IPS-20b (cell line): ENCODE data around the gene ODAM.

Source experiments
- H3K27ac ChIP-seq: one replicate; pipeline ENCODE4 v1.5.1; 2013; ENCODE audit warnings: low read length
- H3K27me3 ChIP-seq: 2 replicates; pipeline ENCODE4 v1.6.1; 2013; ENCODE audit warnings: mild to moderate bottlenecking, low read length, inconsistent platforms; ENCODE audit not compliant: insufficient read depth
- H3K36me3 ChIP-seq: 2 replicates; pipeline ENCODE4 v1.6.1; 2013; ENCODE audit warnings: low read depth, mild to moderate bottlenecking, inconsistent platforms, low read length, moderate library complexity; ENCODE audit not compliant: insufficient read depth
- H3K4me1 ChIP-seq: 2 replicates; pipeline ENCODE4 v1.6.1; 2013; ENCODE audit warnings: mild to moderate bottlenecking, control low read depth, inconsistent platforms, low read length, moderate library complexity; ENCODE audit not compliant: insufficient read depth
- H3K4me3 ChIP-seq: 2 replicates; pipeline ENCODE4 v1.5.1; 2013; ENCODE audit warnings: mild to moderate bottlenecking, low read length, inconsistent platforms
- H3K9ac ChIP-seq: 2 replicates; pipeline ENCODE4 v1.6.1; 2013; ENCODE audit warnings: low read depth, mild to moderate bottlenecking, inconsistent platforms, low read length, moderate library complexity
- H3K9me3 ChIP-seq: 2 replicates; pipeline ENCODE4 v1.6.1; 2013; ENCODE audit warnings: mild to moderate bottlenecking, low read depth, low read length, inconsistent platforms; ENCODE audit not compliant: insufficient read depth

The ODAM gene

GRCh38 chr4:70195425-70195824, at the start of gene ODAM:
Gene ODAM, plus strand, starts transcription at chr4:70195725. Its CDS starts 819 bp downstream, at chr4:70196544.
- no peaks in the 10 kb centered on the region for H3K36me3 ChIP-seq
- H3K27me3 ChIP-seq = no peaks in the 10 kb centered on the region
- H3K27ac ChIP-seq = no peak within 1 kb of the TSS
- H3K4me1 ChIP-seq = peaks cover 3% of the 10 kb centered on the region; the same call in 1 of the 2 replicates
- H3K9ac ChIP-seq = no peak within 1 kb of the TSS
- no peaks in the 10 kb centered on the region for H3K9me3 ChIP-seq
- H3K4me3 ChIP-seq = no peak within 1 kb of the TSS

- H3K9ac ChIP-seq = no peak overlapping the region
- no peak overlapping the region for H3K4me3 ChIP-seq
- no peak overlapping the region for H3K27ac ChIP-seq
- no peaks in the 10 kb centered on the region for H3K36me3 ChIP-seq
- no peaks in the 10 kb centered on the region for H3K9me3 ChIP-seq
- no peaks in the 10 kb centered on the region for H3K27me3 ChIP-seq
- H3K4me1 ChIP-seq = no peaks in the 10 kb centered on the region
Measured at GRCh38 chr4:70151271-70151670, 44.3 kb upstream of the ODAM start.

- H3K9ac ChIP-seq = no peak overlapping the region
- no peaks in the 10 kb centered on the region for H3K9me3 ChIP-seq
- H3K4me1 ChIP-seq = no peaks in the 10 kb centered on the region
- no peaks in the 10 kb centered on the region for H3K36me3 ChIP-seq
- no peak overlapping the region for H3K27ac ChIP-seq
- H3K4me3 ChIP-seq = no peak overlapping the region
- H3K27me3 ChIP-seq = no peaks in the 10 kb centered on the region
Measured at GRCh38 chr4:70152088-70152487, 43.4 kb upstream of the ODAM start.

- no peaks in the 10 kb centered on the region for H3K4me1 ChIP-seq
- no peak within 1 kb of the TSS for H3K4me3 ChIP-seq
- no peaks in the 10 kb centered on the region for H3K9me3 ChIP-seq
- no peaks in the 10 kb centered on the region for H3K36me3 ChIP-seq
- H3K27me3 ChIP-seq = no peaks in the 10 kb centered on the region
- no peak within 1 kb of the TSS for H3K27ac ChIP-seq
- no peak within 1 kb of the TSS for H3K9ac ChIP-seq
Measured at GRCh38 chr4:70153937-70154336, 41.6 kb upstream of the ODAM start, which contains the start of gene PRR27. Gene PRR27, plus strand, starts transcription at chr4:70154237. Its CDS starts 139 bp downstream, at chr4:70154376.

GRCh38 chr4:70158576-70158975, 36.9 kb upstream of the ODAM start:
- Histone ChIP-seq H3K9me3 (no peaks in the 10 kb centered on the region), H3K27ac (no peak overlapping the region)

GRCh38 chr4:70177090-70177489, 18.4 kb upstream of the ODAM start:
- Histone ChIP-seq H3K27me3 (no peaks in the 10 kb centered on the region), H3K4me1 (no peaks in the 10 kb centered on the region), H3K9ac (no peak overlapping the region), H3K4me3 (no peak overlapping the region), H3K27ac (no peak overlapping the region), H3K9me3 (no peaks in the 10 kb centered on the region), H3K36me3 (no peaks in the 10 kb centered on the region)

More at GRCh38 chr4:70158576-70158975, 36.9 kb upstream of the ODAM start:
- no peak overlapping the region for H3K4me3 ChIP-seq
- H3K4me1 ChIP-seq = no peaks in the 10 kb centered on the region
- no peaks in the 10 kb centered on the region for H3K36me3 ChIP-seq
- H3K27me3 ChIP-seq = no peaks in the 10 kb centered on the region
- H3K9ac ChIP-seq = no peak overlapping the region

- Histone ChIP-seq H3K4me1 (no peaks in the 10 kb centered on the region), H3K9ac (no peak overlapping the region), H3K4me3 (no peak overlapping the region), H3K36me3 (no peaks in the 10 kb centered on the region), H3K9me3 (no peaks in the 10 kb centered on the region), H3K27ac (no peak overlapping the region), H3K27me3 (no peaks in the 10 kb centered on the region)
Measured at GRCh38 chr4:70178075-70178660, 17.4 kb upstream of the ODAM start.

- Histone ChIP-seq H3K4me1 (no peaks in the 10 kb centered on the region), H3K9me3 (no peaks in the 10 kb centered on the region), H3K27me3 (no peaks in the 10 kb centered on the region), H3K36me3 (no peaks in the 10 kb centered on the region), H3K4me3 (no peak overlapping the region), H3K27ac (no peak overlapping the region), H3K9ac (no peak overlapping the region)
Measured at GRCh38 chr4:70179811-70180210, 15.7 kb upstream of the ODAM start.

GRCh38 chr4:70181864-70182263, 13.7 kb upstream of the ODAM start:
- Histone ChIP-seq H3K9ac (no peak overlapping the region), H3K9me3 (no peaks in the 10 kb centered on the region), H3K4me1 (no peaks in the 10 kb centered on the region), H3K27me3 (no peaks in the 10 kb centered on the region), H3K4me3 (no peak overlapping the region), H3K36me3 (no peaks in the 10 kb centered on the region), H3K27ac (no peak overlapping the region)

GRCh38 chr4:70182517-70183167, 12.9 kb upstream of the ODAM start:
- H3K4me1 ChIP-seq = no peaks in the 10 kb centered on the region
- no peaks in the 10 kb centered on the region for H3K9me3 ChIP-seq
- no peaks in the 10 kb centered on the region for H3K36me3 ChIP-seq
- H3K4me3 ChIP-seq = no peak overlapping the region
- H3K27ac ChIP-seq = no peak overlapping the region
- H3K27me3 ChIP-seq = no peaks in the 10 kb centered on the region
- no peak overlapping the region for H3K9ac ChIP-seq

GRCh38 chr4:70183168-70183939, 12.2 kb upstream of the ODAM start:
- Histone ChIP-seq H3K9ac (no peak overlapping the region), H3K9me3 (no peaks in the 10 kb centered on the region), H3K27ac (no peak overlapping the region)

GRCh38 chr4:70183940-70184246, 11.6 kb upstream of the ODAM start:
- no peaks in the 10 kb centered on the region for H3K36me3 ChIP-seq
- no peaks in the 10 kb centered on the region for H3K9me3 ChIP-seq
- H3K4me3 ChIP-seq = no peak overlapping the region
- H3K4me1 ChIP-seq = no peaks in the 10 kb centered on the region
- no peaks in the 10 kb centered on the region for H3K27me3 ChIP-seq
- H3K27ac ChIP-seq = no peak overlapping the region
- no peak overlapping the region for H3K9ac ChIP-seq

More at GRCh38 chr4:70183168-70183939, 12.2 kb upstream of the ODAM start:
- H3K36me3 ChIP-seq = no peaks in the 10 kb centered on the region
- H3K4me3 ChIP-seq = no peak overlapping the region
- no peaks in the 10 kb centered on the region for H3K27me3 ChIP-seq
- no peaks in the 10 kb centered on the region for H3K4me1 ChIP-seq
